Ectodermal cell (in vitro differentiated cells): ENCODE data around the gene ZNF546.

Experiments used
- H3K27ac ChIP-seq: 2 replicates; pipeline ENCODE4 v1.7.0; 2013; ENCODE audit warnings: mild to moderate bottlenecking, low read depth, low read length; ENCODE audit not compliant: insufficient read depth, poor library complexity, severe bottlenecking
- H3K27me3 ChIP-seq: 2 replicates; pipeline ENCODE4 v1.7.0; 2013; ENCODE audit warnings: mild to moderate bottlenecking, low read length; ENCODE audit not compliant: insufficient read depth, control insufficient read depth, poor library complexity, severe bottlenecking
- H3K36me3 ChIP-seq: one replicate; pipeline ENCODE4 v1.7.0; 2013; ENCODE audit warnings: low read length; ENCODE audit not compliant: control insufficient read depth, insufficient read depth
- H3K4me1 ChIP-seq: one replicate; pipeline ENCODE4 v1.7.0; 2013; ENCODE audit warnings: low read length; ENCODE audit not compliant: control insufficient read depth, insufficient read depth
- H3K4me3 ChIP-seq: 2 replicates; pipeline ENCODE4 v1.7.0; 2013; ENCODE audit warnings: low read depth, low read length, control low read depth; ENCODE audit not compliant: insufficient read depth
- H3K9me3 ChIP-seq: 2 replicates; pipeline ENCODE4 v1.7.0; 2013; ENCODE audit warnings: mild to moderate bottlenecking, low read length, moderate library complexity; ENCODE audit not compliant: control insufficient read depth
- WGBS, 2 experiments: methylation state at CpG; one replicate each; pipeline ENCODE4 v1.1.7; 2013; ENCODE audit warnings: missing lambda C conversion rate in 2 of 2; 5-methylcytosine and 5-hydroxymethylcytosine counted together

ZNF546 gene

GRCh38 chr19:39967561-39967960 lies 29.3 kb upstream of the ZNF546 start:
- H3K4me1 ChIP-seq = no peaks in the 10 kb centered on the region
- H3K4me3 ChIP-seq = no peak overlapping the region
- H3K36me3 ChIP-seq = no peaks in the 10 kb centered on the region
- WGBS, 2 experiments = 86 to 89% methylated on average over 9 of the region's 9 CpGs
- H3K27me3 ChIP-seq = no peaks in the 10 kb centered on the region
- H3K27ac ChIP-seq = no peak overlapping the region
- H3K9me3 ChIP-seq = no peaks in the 10 kb centered on the region

GRCh38 chr19:39968789-39969188 lies 28.1 kb upstream of the ZNF546 start:
- H3K36me3 ChIP-seq = peaks cover 7% of the 10 kb centered on the region
- no peak overlapping the region for H3K27ac ChIP-seq
- no peaks in the 10 kb centered on the region for H3K9me3 ChIP-seq
- H3K4me3 ChIP-seq = no peak overlapping the region
- no peaks in the 10 kb centered on the region for H3K4me1 ChIP-seq
- WGBS, 2 experiments = 96 to 97% methylated on average over 14 to 15 of the region's 15 CpGs
- H3K27me3 ChIP-seq = no peaks in the 10 kb centered on the region

GRCh38 chr19:39969266-39969665 lies 27.6 kb upstream of the ZNF546 start:
- no peak overlapping the region for H3K27ac ChIP-seq
- no peak overlapping the region for H3K4me3 ChIP-seq
- WGBS, 2 experiments = 93 to 100% methylated on average over 5 to 6 of the region's 6 CpGs
- H3K36me3 ChIP-seq = peaks cover 11% of the 10 kb centered on the region
- no peaks in the 10 kb centered on the region for H3K27me3 ChIP-seq
- H3K4me1 ChIP-seq = no peaks in the 10 kb centered on the region
- no peaks in the 10 kb centered on the region for H3K9me3 ChIP-seq

- Histone ChIP-seq H3K4me1 (no peaks in the 10 kb centered on the region), H3K27me3 (no peaks in the 10 kb centered on the region), H3K4me3 (peak overlapping the region; percentile 66), H3K27ac (no peak overlapping the region), H3K36me3 (peaks cover 17% of the 10 kb centered on the region), H3K9me3 (no peaks in the 10 kb centered on the region)
- 85 to 88% methylated on average over 12 to 13 of the region's 13 CpGs for WGBS, 2 experiments
Measured at GRCh38 chr19:39969681-39970424, 27.0 kb upstream of the ZNF546 start.

GRCh38 chr19:39970425-39970674 lies 26.5 kb upstream of the ZNF546 start:
- Histone ChIP-seq H3K4me3 (peak overlapping the region; percentile 66), H3K27ac (no peak overlapping the region), H3K27me3 (no peaks in the 10 kb centered on the region), H3K4me1 (no peaks in the 10 kb centered on the region), H3K9me3 (no peaks in the 10 kb centered on the region), H3K36me3 (peaks cover 22% of the 10 kb centered on the region)
- 22 to 24% methylated on average over 11 of the region's 11 CpGs for WGBS, 2 experiments

GRCh38 chr19:39970675-39971379 lies 26.0 kb upstream of the ZNF546 start, which contains the start of gene PSMC4:
PSMC4 (plus strand) TSS chr19:39971165; CDS start chr19:39971203, 38 bp downstream.
- Histone ChIP-seq H3K27ac (no peak within 1 kb of the TSS), H3K9me3 (no peaks in the 10 kb centered on the region), H3K4me3 (peak within 1 kb of the TSS; percentile 66), H3K4me1 (no peaks in the 10 kb centered on the region), H3K36me3 (peaks cover 27% of the 10 kb centered on the region), H3K27me3 (no peaks in the 10 kb centered on the region)
- WGBS, 2 experiments = 0% methylated on average over 47 of the region's 47 CpGs

- 4 to 5% methylated on average over 21 of the region's 21 CpGs for WGBS, 2 experiments
- Histone ChIP-seq H3K27ac (no peak overlapping the region), H3K4me1 (no peaks in the 10 kb centered on the region), H3K27me3 (no peaks in the 10 kb centered on the region), H3K36me3 (peaks cover 27% of the 10 kb centered on the region), H3K4me3 (peak overlapping the region; percentile 66), H3K9me3 (no peaks in the 10 kb centered on the region)
Measured at GRCh38 chr19:39971380-39972035, 25.4 kb upstream of the ZNF546 start.

- Histone ChIP-seq H3K27ac (no peak overlapping the region), H3K27me3 (no peaks in the 10 kb centered on the region), H3K4me1 (no peaks in the 10 kb centered on the region), H3K9me3 (no peaks in the 10 kb centered on the region), H3K36me3 (peaks cover 30% of the 10 kb centered on the region), H3K4me3 (no peak overlapping the region)
- WGBS, 2 experiments = 95 to 97% methylated on average over 24 of the region's 24 CpGs
Measured at GRCh38 chr19:39974377-39975155, 22.3 kb upstream of the ZNF546 start.

GRCh38 chr19:39982883-39983282 lies 14.0 kb upstream of the ZNF546 start:
- Histone ChIP-seq H3K9me3 (no peaks in the 10 kb centered on the region), H3K36me3 (peaks cover 12% of the 10 kb centered on the region), H3K27me3 (no peaks in the 10 kb centered on the region), H3K4me1 (no peaks in the 10 kb centered on the region), H3K4me3 (no peak overlapping the region), H3K27ac (no peak overlapping the region)
- 80 to 100% methylated on average over 1 of the region's 1 CpG for WGBS, 2 experiments
